ENCODE measurements around the gene QSOX2. TPM values are rescaled to one million over a fixed set of nuclear protein-coding genes. Genes with fewer than 3 reads are reported as not detected.

The QSOX2 gene
- total RNA-seq, 4 donors from 2014 or later, result 5.1 to 23.9 (median 7.4) TPM

DNA sequence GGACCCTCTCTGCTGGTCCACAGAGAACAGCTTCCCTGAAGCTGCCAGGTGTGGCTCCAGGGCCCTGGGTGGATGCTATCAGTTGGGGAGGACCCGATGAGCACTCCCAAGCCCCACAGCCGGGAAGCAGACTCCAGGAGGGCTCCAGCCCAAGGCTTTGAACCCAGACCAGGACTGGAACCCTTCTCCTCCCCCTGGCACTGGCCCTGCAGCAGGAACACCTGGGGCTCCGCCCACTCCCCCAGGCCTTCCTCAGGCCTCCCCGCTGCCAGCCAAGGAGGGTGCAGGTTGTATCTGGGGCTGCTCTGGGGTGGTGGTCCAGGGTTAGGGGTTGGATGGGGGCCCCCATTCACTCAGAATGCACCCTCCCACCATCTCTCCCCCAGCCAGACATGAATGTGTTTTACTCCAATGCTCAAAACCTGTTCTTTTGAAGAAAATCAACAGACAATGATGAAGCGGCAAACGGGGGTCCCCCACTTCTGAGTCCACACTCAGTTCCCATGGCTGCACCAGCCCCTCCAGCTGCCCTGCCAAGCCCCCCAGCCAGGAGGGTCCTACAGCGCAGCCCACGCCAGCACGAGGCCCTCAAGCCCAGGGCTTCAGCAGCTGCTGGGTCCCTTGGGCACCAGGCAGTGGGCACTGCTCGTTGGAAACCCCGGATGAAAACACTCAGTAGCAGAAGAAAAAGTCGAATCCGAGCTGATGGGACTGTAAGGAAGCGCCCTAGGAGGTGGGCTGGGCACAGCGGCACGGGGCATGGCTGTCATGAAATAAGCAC is 35.1 kb upstream of the QSOX2 start:
- H3K4me3 ChIP-seq, result no peak overlapping the region
- no peak overlapping the region for H3K27ac ChIP-seq
- no peaks in the 10 kb centered on the region for H3K36me3 ChIP-seq
- H3K9me3 ChIP-seq, result no peaks in the 10 kb centered on the region
- TF ChIP-seq, protein P1, sequence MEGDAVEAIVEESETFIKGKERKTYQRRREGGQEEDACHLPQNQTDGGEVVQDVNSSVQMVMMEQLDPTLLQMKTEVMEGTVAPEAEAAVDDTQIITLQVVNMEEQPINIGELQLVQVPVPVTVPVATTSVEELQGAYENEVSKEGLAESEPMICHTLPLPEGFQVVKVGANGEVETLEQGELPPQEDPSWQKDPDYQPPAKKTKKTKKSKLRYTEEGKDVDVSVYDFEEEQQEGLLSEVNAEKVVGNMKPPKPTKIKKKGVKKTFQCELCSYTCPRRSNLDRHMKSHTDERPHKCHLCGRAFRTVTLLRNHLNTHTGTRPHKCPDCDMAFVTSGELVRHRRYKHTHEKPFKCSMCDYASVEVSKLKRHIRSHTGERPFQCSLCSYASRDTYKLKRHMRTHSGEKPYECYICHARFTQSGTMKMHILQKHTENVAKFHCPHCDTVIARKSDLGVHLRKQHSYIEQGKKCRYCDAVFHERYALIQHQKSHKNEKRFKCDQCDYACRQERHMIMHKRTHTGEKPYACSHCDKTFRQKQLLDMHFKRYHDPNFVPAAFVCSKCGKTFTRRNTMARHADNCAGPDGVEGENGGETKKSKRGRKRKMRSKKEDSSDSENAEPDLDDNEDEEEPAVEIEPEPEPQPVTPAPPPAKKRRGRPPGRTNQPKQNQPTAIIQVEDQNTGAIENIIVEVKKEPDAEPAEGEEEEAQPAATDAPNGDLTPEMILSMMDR (IDR thresholded peaks at IDR 0.05), result no peak
- no peak for TF ChIP-seq POLR2A (IDR thresholded peaks at IDR 0.05)
- H3K4me1 ChIP-seq, result peaks cover 0 to 13% (median 4%) of the 10 kb centered on the region in 4 donors
- no peaks in the 10 kb centered on the region for H3K27me3 ChIP-seq
- DNase-seq, result no peak

DNA sequence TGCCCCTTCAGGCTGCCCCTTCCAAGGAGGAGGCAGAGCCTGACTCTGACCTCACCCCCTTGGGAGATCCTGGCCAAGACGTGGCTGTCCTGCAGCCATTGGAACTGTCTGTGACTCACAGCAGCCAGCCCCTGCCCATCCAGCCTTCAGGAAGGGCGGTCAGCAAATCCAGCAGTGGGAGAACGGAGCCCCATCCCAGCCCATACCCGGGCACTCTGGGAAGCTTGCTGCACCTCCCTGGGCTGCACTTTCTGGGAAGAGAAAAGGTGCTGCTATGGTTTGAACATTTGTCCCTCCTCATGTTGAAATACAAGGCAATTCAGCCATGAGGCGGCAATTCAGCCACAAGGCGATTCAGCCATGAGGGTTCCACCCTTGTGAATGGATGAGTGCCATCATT is 33.9 kb upstream of the QSOX2 start:
- no peaks in the 10 kb centered on the region for H3K36me3 ChIP-seq
- no peaks in the 10 kb centered on the region for H3K27me3 ChIP-seq
- no peaks in the 10 kb centered on the region for H3K9me3 ChIP-seq
- TF ChIP-seq, protein P1 (IDR thresholded peaks at IDR 0.05), result no peak
- no peak for TF ChIP-seq POLR2A (IDR thresholded peaks at IDR 0.05)
- DNase-seq, result no peak
- H3K4me3 ChIP-seq, result no peak overlapping the region
- no peak overlapping the region for H3K27ac ChIP-seq
- H3K4me1 ChIP-seq, result peaks cover 0 to 13% (median 4%) of the 10 kb centered on the region in 4 donors

DNA sequence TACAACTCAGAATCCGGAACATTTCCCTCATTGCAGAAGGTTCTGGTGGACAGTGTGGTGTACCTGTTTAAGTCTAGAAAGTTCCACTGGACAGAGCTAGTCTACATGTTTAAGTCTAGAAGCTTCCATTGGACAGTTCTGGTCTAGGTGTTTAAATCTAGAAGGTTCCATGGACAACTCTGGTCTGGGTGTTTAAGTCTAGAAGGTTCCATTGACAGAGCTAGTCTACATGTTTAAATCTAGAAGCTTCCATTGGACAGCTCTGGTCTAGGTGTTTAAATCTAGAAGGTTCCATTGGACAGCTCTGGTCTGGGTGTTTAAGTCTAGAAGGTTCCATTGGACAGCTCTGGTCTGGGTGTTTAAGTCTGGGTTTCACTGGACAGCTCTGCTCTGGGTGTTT is 33.3 kb upstream of the QSOX2 start:
- DNase-seq, result no peak
- TF ChIP-seq POLR2A (IDR thresholded peaks at IDR 0.05), result no peak
- TF ChIP-seq, protein P1 (IDR thresholded peaks at IDR 0.05), result no peak
- Histone ChIP-seq H3K9me3 (no peaks in the 10 kb centered on the region), H3K36me3 (no peaks in the 10 kb centered on the region), H3K27ac (no peak overlapping the region), H3K4me1 (peaks cover 0 to 13% (median 4%) of the 10 kb centered on the region in 4 donors), H3K27me3 (no peaks in the 10 kb centered on the region), H3K4me3 (no peak overlapping the region)

DNA sequence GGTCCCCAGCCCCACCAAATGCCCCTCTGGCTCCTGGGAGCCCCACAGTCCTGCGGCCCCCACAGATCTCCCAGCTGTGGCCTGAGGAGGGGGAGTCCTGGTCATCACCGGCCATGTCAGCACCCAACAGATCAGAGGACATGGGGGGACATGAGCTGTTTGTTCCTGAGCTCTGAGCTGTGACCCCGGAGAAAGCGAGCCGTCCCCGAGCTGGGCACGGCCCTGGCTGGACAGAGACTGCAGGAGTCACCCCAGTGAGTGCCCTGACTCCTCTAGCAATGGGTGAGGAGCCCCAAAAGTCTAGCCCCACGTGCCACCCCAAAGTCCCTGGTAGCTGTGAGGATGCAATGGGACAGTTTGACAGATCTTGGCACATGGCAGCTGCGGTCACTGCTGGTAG is 32.6 kb upstream of the QSOX2 start:
- no peak for DNase-seq
- Histone ChIP-seq H3K4me3 (no peak overlapping the region), H3K9me3 (no peaks in the 10 kb centered on the region), H3K27ac (no peak overlapping the region), H3K27me3 (no peaks in the 10 kb centered on the region), H3K36me3 (no peaks in the 10 kb centered on the region), H3K4me1 (peaks cover 0 to 8% (median 2%) of the 10 kb centered on the region in 4 donors)
- TF ChIP-seq, protein P1 (IDR thresholded peaks at IDR 0.05), result no peak
- TF ChIP-seq POLR2A (IDR thresholded peaks at IDR 0.05), result no peak

DNA sequence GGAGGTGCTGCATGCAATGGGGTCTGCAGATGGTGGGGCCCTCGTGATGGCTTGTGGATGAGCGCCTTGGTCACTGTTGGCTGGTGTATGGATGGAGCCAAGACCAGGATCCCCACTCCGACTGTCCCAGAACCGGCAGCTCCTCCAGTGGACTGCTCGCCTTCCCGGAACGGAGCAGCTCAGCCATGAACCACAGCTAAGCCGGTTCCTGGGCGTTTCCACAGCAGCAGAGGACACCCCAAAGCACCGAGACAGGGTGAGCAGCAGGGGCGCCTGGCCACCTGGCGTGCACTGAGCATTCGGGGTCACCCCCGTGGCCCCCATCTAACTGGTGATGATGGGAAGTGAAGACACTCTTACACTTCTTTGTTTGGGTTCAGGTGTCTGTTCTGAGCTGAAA is 32.1 kb upstream of the QSOX2 start:
- no peak overlapping the region for H3K4me3 ChIP-seq
- no peak for TF ChIP-seq POLR2A (IDR thresholded peaks at IDR 0.05)
- TF ChIP-seq, protein P1 (IDR thresholded peaks at IDR 0.05), result no peak
- no peak overlapping the region for H3K27ac ChIP-seq
- no peak for DNase-seq
- no peaks in the 10 kb centered on the region for H3K9me3 ChIP-seq
- H3K36me3 ChIP-seq, result no peaks in the 10 kb centered on the region
- peaks cover 0 to 6% (median 0%) of the 10 kb centered on the region in 4 donors for H3K4me1 ChIP-seq
- H3K27me3 ChIP-seq, result no peaks in the 10 kb centered on the region

Measured in Peyer's patch (tissue), 4 donors.